Aorta (tissue), 5 donors: ENCODE results near the gene FOXJ3. TPM values are rescaled to one million over a fixed set of nuclear protein-coding genes. Genes with fewer than 3 reads are reported as not detected.

ENCODE experiments used
- ATAC-seq: fragments of 200-7000 bp; cut with Tn5 transposase; one replicate; pipeline ENCODE4 v1.9.1; 2022; ENCODE audit warnings: moderate library complexity; ENCODE audit not compliant: low FRiP score
- DNase-seq, 2 donors: peaks; one replicate each; pipeline ENCODE4 v3.0.0-alpha.2; 2020
- H3K27ac ChIP-seq, 2 donors: one replicate each; pipeline ENCODE4 v1.5.1; 2013; ENCODE audit warnings: low read length in 2 of 2, mild to moderate bottlenecking in 2 of 2, moderate library complexity in 2 of 2, control low read depth in 1 of 2, inconsistent platforms in 1 of 2, low read depth in 1 of 2
- H3K27me3 ChIP-seq, 2 donors: one replicate each; pipeline ENCODE4 v1.6.1; 2013; ENCODE audit warnings: control low read depth in 1 of 2, low read length in 1 of 2, mild to moderate bottlenecking in 1 of 2, moderate library complexity in 1 of 2; ENCODE audit not compliant: insufficient read depth in 2 of 2, control insufficient read depth in 1 of 2
- H3K36me3 ChIP-seq, 2 donors: one replicate each; pipeline ENCODE4 v1.6.1; 2013; ENCODE audit warnings: control low read depth in 1 of 2, low read length in 1 of 2, mild to moderate bottlenecking in 1 of 2; ENCODE audit not compliant: insufficient read depth in 2 of 2, control insufficient read depth in 1 of 2
- H3K4me1 ChIP-seq, 2 donors: one replicate each; pipeline ENCODE4 v1.6.1; 2013; ENCODE audit warnings: low read length in 2 of 2, control low read depth in 1 of 2, mild to moderate bottlenecking in 1 of 2, moderate library complexity in 1 of 2; ENCODE audit not compliant: insufficient read depth in 2 of 2, control insufficient read depth in 1 of 2
- H3K4me3 ChIP-seq, 2 donors: one replicate each; pipeline ENCODE4 v1.5.1; 2013; ENCODE audit warnings: low read length in 2 of 2, control low read depth in 1 of 2, mild to moderate bottlenecking in 1 of 2
- H3K9me3 ChIP-seq: one replicate; pipeline ENCODE4 v1.6.1; 2013; ENCODE audit warnings: mild to moderate bottlenecking, low read length; ENCODE audit not compliant: control insufficient read depth
- WGBS, 2 donors: extraction: QIAGEN DNeasy Blood & Tissue Kit; methylation state at CpG; one replicate each; pipeline ENCODE4 v1.1.7; 2013; 5-methylcytosine and 5-hydroxymethylcytosine counted together
- intact Hi-C, 2 donors: fragments of 100-400 bp; cut with DNase I; formaldehyde crosslinking; loops; one replicate each; pipeline versions ENCODE4 v1.14.2 to v1.15.0; 2022
- polyA plus RNA-seq, 2 donors: library from polyadenylated mRNA; stranded (reverse); fragments of 200-250 nt; gene quantifications; one replicate each; pipeline ENCODE4 v1.2.3, GENCODE V29; 2013
- total RNA-seq, 2 donors: library from RNA; stranded (reverse); fragmentation: NEBNext Ultra II Directional; extraction: Animal tissue kit (Norgen Biotek cat#: 25700); gene quantifications; one replicate each; pipeline ENCODE4 v1.2.1, GENCODE V29; 2021
- donor health status: healthy with polysubstance abuse.
- donor health status: Bipolar disorder and iron deficiency.
- donor health status: DM: no; HTN: no; CAD: no.
- donor health status: DM: no; HTN: no; CAD: no.
- donor health status: DM: yes; HTN: yes; CAD: no.

The FOXJ3 gene
- total and polyA plus RNA-seq, 4 donors, result 9.6 to 64.2 (median 30.7) TPM

- peaks cover 4% of the 10 kb centered on the region for H3K9me3 ChIP-seq
- DNase-seq, result no peak
- intact Hi-C loops, result no loop called here
- H3K4me1 ChIP-seq, result no peaks in the 10 kb centered on the region
- no peak for ATAC-seq
- no peak overlapping the region for H3K27ac ChIP-seq
- no peaks in the 10 kb centered on the region for H3K27me3 ChIP-seq
- WGBS, 2 donors, result 73 to 78% methylated on average over 16 of the region's 16 CpGs
- H3K36me3 ChIP-seq, result no peaks in the 10 kb centered on the region
- no peak overlapping the region for H3K4me3 ChIP-seq
Observed at GRCh38 chr1:42163536-42164503, 171.2 kb downstream of the FOXJ3 start.

GRCh38 chr1:42163114-42163513 lies 171.9 kb downstream of the FOXJ3 start:
- DNase-seq (no peak), ATAC-seq (no peak)
- Histone ChIP-seq H3K27me3 (no peaks in the 10 kb centered on the region), H3K27ac (no peak overlapping the region), H3K4me3 (no peak overlapping the region), H3K36me3 (no peaks in the 10 kb centered on the region), H3K9me3 (peaks cover 4% of the 10 kb centered on the region), H3K4me1 (no peaks in the 10 kb centered on the region)
- 90% methylated on average over 2 of the region's 2 CpGs for WGBS, 2 donors
- intact Hi-C loops, result no loop called here

GRCh38 chr1:42162181-42162580 lies 172.9 kb downstream of the FOXJ3 start:
- Histone ChIP-seq H3K9me3 (peaks cover 4% of the 10 kb centered on the region), H3K27ac (no peak overlapping the region), H3K27me3 (no peaks in the 10 kb centered on the region), H3K36me3 (no peaks in the 10 kb centered on the region), H3K4me1 (no peaks in the 10 kb centered on the region), H3K4me3 (no peak overlapping the region)
- intact Hi-C loops, result no loop called here
- ATAC-seq (no peak), DNase-seq (no peak)
- WGBS, 2 donors, result 83 to 85% methylated on average over 5 of the region's 5 CpGs

GRCh38 chr1:42158189-42158588 lies 176.8 kb downstream of the FOXJ3 start:
- ATAC-seq, result no peak
- Histone ChIP-seq H3K4me1 (no peaks in the 10 kb centered on the region), H3K4me3 (no peak overlapping the region), H3K27ac (no peak overlapping the region), H3K27me3 (no peaks in the 10 kb centered on the region), H3K36me3 (no peaks in the 10 kb centered on the region), H3K9me3 (peaks cover 4% of the 10 kb centered on the region)
- 36 to 43% methylated on average over 2 of the region's 2 CpGs for WGBS, 2 donors
- intact Hi-C loops, result no loop called here
- no peak for DNase-seq

GRCh38 chr1:42157667-42158066 lies 177.4 kb downstream of the FOXJ3 start:
- Histone ChIP-seq H3K27me3 (no peaks in the 10 kb centered on the region), H3K36me3 (no peaks in the 10 kb centered on the region), H3K27ac (no peak overlapping the region), H3K4me1 (no peaks in the 10 kb centered on the region), H3K4me3 (no peak overlapping the region), H3K9me3 (peaks cover 4% of the 10 kb centered on the region)
- intact Hi-C loops, result no loop called here
- no peak for ATAC-seq
- no peak for DNase-seq
- 75 to 76% methylated on average over 7 of the region's 7 CpGs for WGBS, 2 donors

GRCh38 chr1:42155362-42155761 lies 179.7 kb downstream of the FOXJ3 start:
- no peaks in the 10 kb centered on the region for H3K27me3 ChIP-seq
- WGBS, 2 donors, result 88 to 92% methylated on average over 12 of the region's 12 CpGs
- ATAC-seq, result no peak
- intact Hi-C loops, result no loop called here
- no peaks in the 10 kb centered on the region for H3K9me3 ChIP-seq
- H3K4me1 ChIP-seq, result no peaks in the 10 kb centered on the region
- no peaks in the 10 kb centered on the region for H3K36me3 ChIP-seq
- H3K4me3 ChIP-seq, result no peak overlapping the region
- peak in 1 of 2 donors; percentile 68 for DNase-seq
- H3K27ac ChIP-seq, result no peak overlapping the region

GRCh38 chr1:42154685-42155084 lies 180.3 kb downstream of the FOXJ3 start:
- Histone ChIP-seq H3K4me3 (no peak overlapping the region), H3K4me1 (no peaks in the 10 kb centered on the region), H3K27me3 (no peaks in the 10 kb centered on the region), H3K9me3 (no peaks in the 10 kb centered on the region), H3K36me3 (no peaks in the 10 kb centered on the region), H3K27ac (no peak overlapping the region)
- ATAC-seq (no peak), DNase-seq (peak in 1 of 2 donors; percentile 57)
- intact Hi-C loops, result no loop called here
- WGBS, 2 donors, result 89 to 92% methylated on average over 13 of the region's 13 CpGs

- WGBS, 2 donors, result 68 to 77% methylated on average over 6 of the region's 6 CpGs
- intact Hi-C loops, result no loop called here
- H3K36me3 ChIP-seq, result no peaks in the 10 kb centered on the region
- H3K27me3 ChIP-seq, result no peaks in the 10 kb centered on the region
- no peak overlapping the region for H3K27ac ChIP-seq
- no peaks in the 10 kb centered on the region for H3K9me3 ChIP-seq
- DNase-seq (peak in 1 of 2 donors; percentile 65), ATAC-seq (no peak)
- H3K4me3 ChIP-seq, result no peak overlapping the region
- no peaks in the 10 kb centered on the region for H3K4me1 ChIP-seq
Observed at GRCh38 chr1:42153624-42154023, 181.4 kb downstream of the FOXJ3 start.
